Liver (tissue), 9 donors: Measurements from ENCODE around the gene HECTD1. TPM values are rescaled to one million over a fixed set of nuclear protein-coding genes. Genes with fewer than 3 reads are reported as not detected.

Experiments used
- DNase-seq: peaks from one replicate; pipeline ENCODE4 v3.0.0-alpha.2; 2017; ENCODE audit warnings: low spot score
- H3K27ac ChIP-seq, 2 donors: one replicate each; pipeline ENCODE4 v1.7.0; 2013; ENCODE audit warnings: inconsistent platforms in 2 of 2, low read length in 2 of 2, control low read depth in 1 of 2, low read depth in 1 of 2, mild to moderate bottlenecking in 1 of 2
- H3K27me3 ChIP-seq, 4 donors: one replicate each; pipeline versions ENCODE4 v1.6.1 to v1.7.0; 2013; ENCODE audit warnings: low read length in 3 of 4, inconsistent platforms in 1 of 4, mild to moderate bottlenecking in 1 of 4, moderate library complexity in 1 of 4; ENCODE audit not compliant: control insufficient read depth in 4 of 4, insufficient read depth in 4 of 4
- H3K36me3 ChIP-seq, 4 donors: one replicate each; pipeline versions ENCODE4 v1.6.1 to v1.7.0; 2013; ENCODE audit warnings: low read length in 3 of 4, mild to moderate bottlenecking in 3 of 4, low read depth in 1 of 4, moderate library complexity in 1 of 4; ENCODE audit not compliant: control insufficient read depth in 4 of 4, insufficient read depth in 3 of 4
- H3K4me1 ChIP-seq, 4 donors: one replicate each; pipeline versions ENCODE4 v1.6.1 to v1.7.0; 2013; ENCODE audit warnings: low read length in 3 of 4, mild to moderate bottlenecking in 3 of 4, moderate library complexity in 1 of 4; ENCODE audit not compliant: control insufficient read depth in 4 of 4, insufficient read depth in 4 of 4
- H3K4me3 ChIP-seq, 3 donors: one replicate each; pipeline versions ENCODE4 v1.6.1 to v1.7.0; 2013; ENCODE audit warnings: low read length in 3 of 3, control low read depth in 1 of 3, low read depth in 1 of 3, mild to moderate bottlenecking in 1 of 3
- H3K9ac ChIP-seq, 2 donors: one replicate each; pipeline ENCODE4 v1.7.0; 2013; ENCODE audit warnings: low read length in 2 of 2, mild to moderate bottlenecking in 2 of 2, moderate library complexity in 2 of 2, control low read depth in 1 of 2, low read depth in 1 of 2
- H3K9me3 ChIP-seq, 4 donors: one replicate each; pipeline versions ENCODE4 v1.6.1 to v1.7.0; 2013; ENCODE audit warnings: low read length in 3 of 4; ENCODE audit not compliant: control insufficient read depth in 4 of 4
- ATF3 ChIP-seq: IDR thresholded peaks from 2 replicates; pipeline ENCODE4 v1.6.1; 2016; ENCODE audit warnings: antibody characterized with exemption
- EGR1 ChIP-seq, 2 donors: IDR thresholded peaks; 2 replicates each; pipeline ENCODE4 v1.6.1; 2016 to 2018; ENCODE audit warnings: antibody characterized with exemption in 2 of 2, low read depth in 2 of 2
- FOXA1 ChIP-seq: IDR thresholded peaks from 2 replicates; pipeline ENCODE4 v1.6.1; 2016; ENCODE audit warnings: antibody characterized with exemption
- FOXA2 ChIP-seq: IDR thresholded peaks from 2 replicates; pipeline ENCODE4 v1.6.1; 2016; ENCODE audit warnings: antibody characterized with exemption
- GABPA ChIP-seq, 2 donors: IDR thresholded peaks in 1 of 2; conservative IDR thresholded peaks in 1 of 2; 2 replicates each; pipeline ENCODE4 v1.6.1; 2016; ENCODE audit warnings: antibody characterized with exemption in 2 of 2, mild to moderate bottlenecking in 1 of 2, moderate library complexity in 1 of 2
- HNF4A ChIP-seq, 2 donors: conservative IDR thresholded peaks; 2 replicates each; pipeline ENCODE4 v1.6.1; 2016; ENCODE audit warnings: antibody characterized with exemption in 2 of 2, mild to moderate bottlenecking in 2 of 2
- HNF4G ChIP-seq: IDR thresholded peaks from 2 replicates; pipeline ENCODE4 v1.6.1; 2016; ENCODE audit warnings: antibody characterized with exemption
- JUND ChIP-seq, 2 donors: IDR thresholded peaks; 2 replicates each; pipeline ENCODE4 v1.6.1; 2016; ENCODE audit warnings: antibody characterized with exemption in 2 of 2
- MAX ChIP-seq: IDR thresholded peaks from 2 replicates; pipeline ENCODE4 v1.6.1; 2016; ENCODE audit warnings: antibody characterized with exemption
- NR2F2 ChIP-seq: IDR thresholded peaks from 2 replicates; pipeline ENCODE4 v1.6.1; 2016; ENCODE audit warnings: antibody characterized with exemption
- RAD21 ChIP-seq, 2 donors: IDR thresholded peaks; 2 replicates each; pipeline ENCODE4 v1.6.1; 2016; ENCODE audit warnings: antibody characterized with exemption in 2 of 2, mild to moderate bottlenecking in 2 of 2
- REST ChIP-seq: IDR thresholded peaks from 2 replicates; pipeline ENCODE4 v1.6.1; 2016; ENCODE audit warnings: antibody characterized with exemption, mild to moderate bottlenecking
- RXRA ChIP-seq, 2 donors: IDR thresholded peaks; 2 replicates each; pipeline ENCODE4 v1.6.1; 2017 to 2018; ENCODE audit warnings: antibody characterized with exemption in 2 of 2, mild to moderate bottlenecking in 1 of 2
- SP1 ChIP-seq: IDR thresholded peaks from 2 replicates; pipeline ENCODE4 v1.6.1; 2018; ENCODE audit warnings: antibody characterized with exemption, mild to moderate bottlenecking
- TAF1 ChIP-seq: conservative IDR thresholded peaks from 2 replicates; pipeline ENCODE4 v1.6.1; 2016; ENCODE audit warnings: antibody characterized with exemption, mild to moderate bottlenecking
- YY1 ChIP-seq: IDR thresholded peaks from 2 replicates; pipeline ENCODE4 v1.6.1; 2016; ENCODE audit warnings: antibody characterized with exemption, mild to moderate bottlenecking
- WGBS: extraction: QIAGEN DNeasy Blood & Tissue Kit; methylation state at CpG from one replicate; pipeline ENCODE4 v1.1.7; 2013; 5-methylcytosine and 5-hydroxymethylcytosine counted together
- polyA plus RNA-seq, 2 donors: library from polyadenylated mRNA; stranded (reverse) in 1 of 2; unstranded in 1 of 2; fragments of 200-250 nt in 1 of 2; fragments of >200 nt in 1 of 2; fragmentation: Nextera tagmentation in 1 of 2; extraction: Ambion mirVana in 1 of 2; gene quantifications; one replicate each; pipeline versions ENCODE4 v1.2.1 to v1.2.3, GENCODE V29; 2013 to 2015
- total RNA-seq, 2 donors: library from RNA; depleted of rRNA; stranded (reverse); fragments of >200 nt; gene quantifications; one replicate each; pipeline ENCODE4 v1.2.3, GENCODE V29; 2014
- TF ChIP-seq, protein P1 (sequence below): IDR thresholded peaks from 2 replicates; pipeline ENCODE4 v1.6.1; 2016; ENCODE audit warnings: antibody characterized with exemption
- TF ChIP-seq, protein P2 (sequence below): fragments of 150-350 bp; IDR thresholded peaks from 2 replicates; pipeline ENCODE4 v1.5.1; 2017; ENCODE audit warnings: improper control_type of control experiment, low read depth, low read length; ENCODE audit not compliant: missing input control
- donor health status: healthy.
- donor health status: healthy.
- donor health status: healthy.
- donor health status: healthy.
- donor health status: healthy.

HECTD1 gene
- total and polyA plus RNA-seq, 4 donors = 46.8 to 256 (median 118) TPM

DNA sequence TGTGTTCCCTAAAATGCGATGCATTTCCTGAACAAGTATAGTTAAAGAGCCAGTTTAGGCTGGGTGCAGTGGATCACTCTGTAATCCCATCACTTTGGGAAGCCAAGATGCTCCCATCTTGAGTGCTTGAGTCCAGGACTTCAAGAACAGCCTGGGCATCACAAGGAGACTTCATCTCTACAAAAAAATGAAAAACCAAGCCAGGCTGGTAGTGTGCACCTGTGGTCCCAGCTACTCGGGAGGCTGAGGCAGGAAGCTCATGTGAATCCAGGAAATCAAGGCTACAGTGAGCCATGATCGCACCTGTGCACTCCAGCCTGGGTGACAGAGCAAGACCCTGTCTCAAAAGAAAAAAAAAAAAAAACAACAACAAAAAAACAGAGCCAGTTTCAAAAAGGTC, 26.3 kb downstream of the HECTD1 start:
- no peaks in the 10 kb centered on the region for H3K27me3 ChIP-seq

DNA sequence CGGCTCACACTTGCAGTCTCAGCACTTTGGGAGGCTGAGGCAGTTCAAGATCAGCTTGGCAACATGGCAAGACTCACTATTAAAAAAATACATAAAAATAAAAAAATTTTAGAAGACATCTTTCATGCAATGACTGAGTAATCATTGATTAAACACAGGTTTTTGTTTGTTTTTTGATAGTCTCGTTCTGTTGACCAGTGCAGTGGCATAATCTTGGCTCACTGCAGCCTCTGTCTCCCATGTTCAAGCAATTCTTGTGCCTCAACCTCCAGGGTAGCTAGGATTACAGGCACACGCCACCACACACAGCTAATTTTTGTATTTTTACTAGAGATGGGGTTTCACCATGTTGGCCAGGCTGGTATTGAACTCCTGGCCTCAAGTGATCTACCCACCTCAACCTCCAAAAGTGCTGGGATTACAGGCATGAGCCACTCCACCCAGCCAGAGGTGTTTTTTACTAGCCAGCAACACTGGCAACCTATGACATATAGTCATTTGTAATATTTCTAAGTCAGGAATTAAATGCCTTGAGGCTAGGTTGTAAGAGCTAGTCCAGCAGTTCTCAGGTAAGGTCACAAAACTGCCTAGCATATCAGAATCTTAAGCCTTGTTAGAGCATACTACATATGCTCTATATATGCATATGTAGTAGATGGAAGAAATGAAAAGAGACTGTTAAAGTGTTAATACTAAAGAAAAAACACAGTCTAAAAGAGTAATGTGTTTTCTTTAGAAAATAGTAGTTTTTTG, 27.1 kb downstream of the HECTD1 start:
- peaks cover 10 to 24% (median 17%) of the 10 kb centered on the region in 4 donors for H3K36me3 ChIP-seq

More for the DNA sequence above, 26.3 kb downstream of the HECTD1 start:
- no peak for DNase-seq
- H3K4me3 ChIP-seq = no peak overlapping the region
- peaks cover 6 to 14% (median 10%) of the 10 kb centered on the region in 4 donors for H3K4me1 ChIP-seq
- 92% methylated on average over 3 of the region's 3 CpGs for WGBS
- H3K36me3 ChIP-seq = peaks cover 9 to 20% (median 13%) of the 10 kb centered on the region in 4 donors
- no peak overlapping the region for H3K27ac ChIP-seq
- H3K9me3 ChIP-seq = no peaks in the 10 kb centered on the region
- no peak overlapping the region for H3K9ac ChIP-seq
- TF ChIP-seq, protein P1, sequence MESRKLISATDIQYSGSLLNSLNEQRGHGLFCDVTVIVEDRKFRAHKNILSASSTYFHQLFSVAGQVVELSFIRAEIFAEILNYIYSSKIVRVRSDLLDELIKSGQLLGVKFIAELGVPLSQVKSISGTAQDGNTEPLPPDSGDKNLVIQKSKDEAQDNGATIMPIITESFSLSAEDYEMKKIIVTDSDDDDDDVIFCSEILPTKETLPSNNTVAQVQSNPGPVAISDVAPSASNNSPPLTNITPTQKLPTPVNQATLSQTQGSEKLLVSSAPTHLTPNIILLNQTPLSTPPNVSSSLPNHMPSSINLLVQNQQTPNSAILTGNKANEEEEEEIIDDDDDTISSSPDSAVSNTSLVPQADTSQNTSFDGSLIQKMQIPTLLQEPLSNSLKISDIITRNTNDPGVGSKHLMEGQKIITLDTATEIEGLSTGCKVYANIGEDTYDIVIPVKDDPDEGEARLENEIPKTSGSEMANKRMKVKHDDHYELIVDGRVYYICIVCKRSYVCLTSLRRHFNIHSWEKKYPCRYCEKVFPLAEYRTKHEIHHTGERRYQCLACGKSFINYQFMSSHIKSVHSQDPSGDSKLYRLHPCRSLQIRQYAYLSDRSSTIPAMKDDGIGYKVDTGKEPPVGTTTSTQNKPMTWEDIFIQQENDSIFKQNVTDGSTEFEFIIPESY = no peak
- TF ChIP-seq HNF4A (conservative IDR thresholded peaks at IDR 0.05) (no peak), FOXA1 (no peak), FOXA2 (no peak), NR2F2 (no peak), YY1 (no peak), RXRA (IDR thresholded peaks at IDR 0.05) (no peak), MAX (no peak)

More for the DNA sequence above, 27.1 kb downstream of the HECTD1 start:
- Histone ChIP-seq H3K9ac (no peak overlapping the region), H3K4me1 (peaks cover 6 to 14% (median 10%) of the 10 kb centered on the region in 4 donors), H3K9me3 (no peaks in the 10 kb centered on the region), H3K27ac (no peak overlapping the region), H3K4me3 (no peak overlapping the region), H3K27me3 (no peaks in the 10 kb centered on the region)
- TF ChIP-seq REST (no peak), TAF1 (no peak), RXRA (IDR thresholded peaks at IDR 0.05) (no peak), YY1 (no peak), HNF4G (no peak), FOXA1 (no peak), RAD21 (IDR thresholded peaks at IDR 0.05) (no peak), SP1 (no peak), HNF4A (conservative IDR thresholded peaks at IDR 0.05) (no peak), MAX (no peak), EGR1 (IDR thresholded peaks at IDR 0.05; ENCODE audit: low read depth in 2 of 2) (no peak), FOXA2 (no peak), ATF3 (no peak), JUND (IDR thresholded peaks at IDR 0.05) (no peak), NR2F2 (no peak), GABPA (IDR thresholded peaks at IDR 0.05 in 1 of 2, conservative IDR thresholded peaks at IDR 0.05 in 1 of 2) (no peak)
- TF ChIP-seq, protein P1 = no peak
- TF ChIP-seq, protein P2, sequence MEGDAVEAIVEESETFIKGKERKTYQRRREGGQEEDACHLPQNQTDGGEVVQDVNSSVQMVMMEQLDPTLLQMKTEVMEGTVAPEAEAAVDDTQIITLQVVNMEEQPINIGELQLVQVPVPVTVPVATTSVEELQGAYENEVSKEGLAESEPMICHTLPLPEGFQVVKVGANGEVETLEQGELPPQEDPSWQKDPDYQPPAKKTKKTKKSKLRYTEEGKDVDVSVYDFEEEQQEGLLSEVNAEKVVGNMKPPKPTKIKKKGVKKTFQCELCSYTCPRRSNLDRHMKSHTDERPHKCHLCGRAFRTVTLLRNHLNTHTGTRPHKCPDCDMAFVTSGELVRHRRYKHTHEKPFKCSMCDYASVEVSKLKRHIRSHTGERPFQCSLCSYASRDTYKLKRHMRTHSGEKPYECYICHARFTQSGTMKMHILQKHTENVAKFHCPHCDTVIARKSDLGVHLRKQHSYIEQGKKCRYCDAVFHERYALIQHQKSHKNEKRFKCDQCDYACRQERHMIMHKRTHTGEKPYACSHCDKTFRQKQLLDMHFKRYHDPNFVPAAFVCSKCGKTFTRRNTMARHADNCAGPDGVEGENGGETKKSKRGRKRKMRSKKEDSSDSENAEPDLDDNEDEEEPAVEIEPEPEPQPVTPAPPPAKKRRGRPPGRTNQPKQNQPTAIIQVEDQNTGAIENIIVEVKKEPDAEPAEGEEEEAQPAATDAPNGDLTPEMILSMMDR = no peak
- 59% methylated on average over 3 of the region's 3 CpGs for WGBS
- no peak for DNase-seq
